GM12875 (cell line): Measurements from ENCODE around the gene NELL1.

ENCODE experiments used
- H3K4me3 ChIP-seq: one replicate; pipeline ENCODE4 v1.5.1; 2011; ENCODE audit warnings: low read depth, low read length, control low read depth
- TF ChIP-seq, protein P1 (sequence below): IDR thresholded peaks from 2 replicates; pipeline ENCODE4 v1.5.1; 2011; ENCODE audit warnings: low read depth, mild to moderate bottlenecking, control low read depth, inconsistent platforms, low read length, moderate library complexity, borderline replicate concordance; ENCODE audit not compliant: insufficient read depth

Gene NELL1

GRCh38 chr11:20668844-20669819 lies at the start of gene NELL1:
Gene NELL1 (plus strand): TSS chr11:20669586.
- H3K4me3 ChIP-seq: no peak within 1 kb of the TSS
- TF ChIP-seq, protein P1, sequence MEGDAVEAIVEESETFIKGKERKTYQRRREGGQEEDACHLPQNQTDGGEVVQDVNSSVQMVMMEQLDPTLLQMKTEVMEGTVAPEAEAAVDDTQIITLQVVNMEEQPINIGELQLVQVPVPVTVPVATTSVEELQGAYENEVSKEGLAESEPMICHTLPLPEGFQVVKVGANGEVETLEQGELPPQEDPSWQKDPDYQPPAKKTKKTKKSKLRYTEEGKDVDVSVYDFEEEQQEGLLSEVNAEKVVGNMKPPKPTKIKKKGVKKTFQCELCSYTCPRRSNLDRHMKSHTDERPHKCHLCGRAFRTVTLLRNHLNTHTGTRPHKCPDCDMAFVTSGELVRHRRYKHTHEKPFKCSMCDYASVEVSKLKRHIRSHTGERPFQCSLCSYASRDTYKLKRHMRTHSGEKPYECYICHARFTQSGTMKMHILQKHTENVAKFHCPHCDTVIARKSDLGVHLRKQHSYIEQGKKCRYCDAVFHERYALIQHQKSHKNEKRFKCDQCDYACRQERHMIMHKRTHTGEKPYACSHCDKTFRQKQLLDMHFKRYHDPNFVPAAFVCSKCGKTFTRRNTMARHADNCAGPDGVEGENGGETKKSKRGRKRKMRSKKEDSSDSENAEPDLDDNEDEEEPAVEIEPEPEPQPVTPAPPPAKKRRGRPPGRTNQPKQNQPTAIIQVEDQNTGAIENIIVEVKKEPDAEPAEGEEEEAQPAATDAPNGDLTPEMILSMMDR: no peak

GRCh38 chr11:20620988-20621387 lies 48.4 kb upstream of the NELL1 start:
- TF ChIP-seq, protein P1: no peak
- H3K4me3 ChIP-seq: no peak overlapping the region

- TF ChIP-seq, protein P1: no peak
- no peak overlapping the region for H3K4me3 ChIP-seq
These were observed 47.7 kb upstream of the NELL1 start for GRCh38 chr11:20621679-20622078.

DNA sequence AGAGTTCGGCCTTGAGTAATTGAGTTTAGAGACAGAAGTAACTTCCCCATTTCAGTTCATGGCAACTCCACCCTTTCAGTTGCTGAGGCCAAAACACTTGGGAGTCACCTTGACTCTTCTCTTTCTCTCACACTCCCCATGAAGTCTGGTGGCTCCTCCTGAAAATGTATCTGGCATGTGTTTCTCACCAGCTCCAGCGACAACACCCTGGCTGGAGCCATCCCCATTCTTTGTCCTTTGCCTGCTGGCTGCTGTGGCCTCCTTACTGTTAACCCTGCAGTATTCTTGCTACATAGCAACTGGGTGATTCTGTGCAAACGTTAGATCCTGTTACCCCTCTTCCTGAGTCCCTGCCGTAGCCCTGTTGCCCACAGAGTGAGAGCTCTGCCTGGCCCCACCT lies 46.1 kb upstream of the NELL1 start:
- TF ChIP-seq, protein P1: no peak
- H3K4me3 ChIP-seq: no peak overlapping the region

DNA sequence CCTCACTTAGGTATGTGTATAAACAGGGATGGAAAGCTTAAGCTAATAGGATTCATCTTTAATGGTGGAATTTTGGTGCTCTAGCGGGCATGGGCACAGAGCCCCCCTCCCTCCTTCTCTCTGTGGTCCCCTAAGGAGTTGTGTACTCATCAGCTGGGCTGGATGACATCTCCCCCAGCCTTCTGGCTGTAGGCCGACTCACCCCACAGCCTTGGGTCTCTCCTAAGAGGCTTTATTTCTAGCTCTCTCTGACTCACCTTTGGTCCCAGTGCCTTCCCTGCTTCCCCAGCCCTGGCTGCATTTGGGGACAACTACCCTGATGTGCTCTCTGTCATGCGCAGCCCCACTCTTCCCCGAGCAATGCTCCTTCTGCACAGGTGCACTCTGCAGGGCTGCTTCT lies 43.1 kb upstream of the NELL1 start:
- no peak overlapping the region for H3K4me3 ChIP-seq
- TF ChIP-seq, protein P1: no peak

DNA sequence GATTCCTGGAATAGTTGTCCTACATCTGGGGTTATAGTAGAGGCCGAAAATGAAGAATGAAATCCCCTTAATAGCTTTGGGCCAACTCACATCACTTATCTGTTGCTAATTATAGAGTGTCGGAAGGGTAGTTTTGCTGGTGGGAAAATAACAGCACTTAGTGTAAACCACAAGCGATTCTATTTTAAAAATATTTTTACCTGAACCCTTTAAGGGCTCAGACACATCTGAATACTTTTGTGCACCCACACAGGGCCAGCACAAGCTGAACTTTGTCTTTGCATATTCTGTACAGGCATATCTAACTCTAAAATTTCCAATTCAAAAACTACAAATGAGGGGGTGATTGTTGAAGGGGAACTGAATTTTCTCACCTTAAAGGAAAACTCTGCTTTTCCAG lies 42.4 kb upstream of the NELL1 start:
- no peak overlapping the region for H3K4me3 ChIP-seq
- TF ChIP-seq, protein P1: no peak

DNA sequence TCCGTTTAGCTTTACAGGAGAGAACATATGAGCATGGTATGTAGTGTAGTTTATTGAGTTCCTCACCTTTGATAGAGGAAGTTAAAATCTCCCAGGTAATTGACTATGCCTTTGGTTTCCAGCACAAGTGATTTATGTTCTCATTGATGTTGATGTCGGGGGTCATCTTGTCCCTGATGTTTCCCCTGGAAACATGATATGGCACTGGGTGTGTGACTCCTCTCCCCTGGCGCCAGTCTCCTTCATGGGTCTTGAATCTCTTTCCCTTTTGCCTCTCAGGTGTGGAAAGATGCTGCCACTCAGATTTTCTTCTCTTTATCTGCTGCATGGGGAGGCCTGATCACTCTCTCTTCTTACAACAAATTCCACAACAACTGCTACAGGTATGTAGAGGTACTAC lies 41.7 kb upstream of the NELL1 start:
- TF ChIP-seq, protein P1: no peak
- no peak overlapping the region for H3K4me3 ChIP-seq
